Measurements from ENCODE around the gene CA4.

CA4 gene

DNA sequence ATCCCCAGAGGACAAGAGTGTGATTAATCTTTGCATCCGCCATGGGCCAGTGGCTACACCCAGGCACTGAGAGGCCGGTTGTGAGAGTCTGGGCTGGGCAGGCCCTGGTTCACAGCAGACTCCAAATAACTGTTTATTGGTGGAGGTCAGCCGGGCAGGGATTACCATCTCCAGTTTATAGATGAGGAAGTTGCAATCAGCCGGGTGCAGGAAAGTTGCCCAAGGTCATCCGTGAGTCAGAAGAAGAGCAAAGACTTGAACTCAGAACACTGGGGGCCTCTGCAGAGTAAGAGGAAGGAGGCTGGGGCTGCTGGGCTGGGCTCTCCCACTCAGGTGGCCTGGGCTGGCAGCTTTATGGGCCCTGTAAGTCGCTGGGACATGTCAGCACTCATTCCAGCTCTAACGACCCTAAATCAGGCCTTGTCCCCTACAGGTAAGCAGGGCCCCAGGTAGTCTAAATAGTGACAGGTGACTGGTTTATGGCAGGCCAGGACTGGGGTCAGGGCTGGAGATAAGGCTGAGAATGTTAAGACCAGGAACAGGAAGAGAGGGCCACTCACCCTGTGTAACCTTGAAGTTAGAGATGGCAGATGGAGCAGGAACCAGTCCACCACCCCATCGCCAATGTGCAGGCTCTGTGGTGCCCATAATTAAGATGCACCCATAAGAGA, 2.1 kb upstream of the CA4 start:
- DNase-seq (ENCODE audit: low read depth, low spot score): no peak
- no peak overlapping the region for H3K4me3 ChIP-seq (ENCODE audit: low read length)

DNA sequence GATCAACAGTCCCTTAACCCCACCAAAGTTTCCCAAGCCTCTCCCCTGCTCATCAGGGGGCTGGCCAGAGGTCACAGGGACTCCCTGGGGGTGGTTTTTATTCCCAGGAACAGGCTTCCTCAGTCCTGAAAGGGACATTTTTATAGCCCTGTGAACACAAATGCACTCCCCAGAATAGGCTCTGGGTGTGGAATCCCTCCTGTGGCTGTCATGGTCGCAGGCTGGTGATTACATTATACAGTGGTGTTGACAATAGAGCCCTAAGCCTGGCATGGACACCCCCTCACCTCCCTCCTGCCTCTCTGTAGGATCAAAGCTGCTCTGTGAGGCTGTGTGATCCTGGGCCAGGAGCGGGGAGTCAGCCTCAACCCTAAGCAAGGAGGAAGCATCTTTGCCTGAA, 1.4 kb upstream of the CA4 start:
- H3K4me3 ChIP-seq (ENCODE audit: low read length): no peak overlapping the region
- no peak for DNase-seq (ENCODE audit: low read depth, low spot score)

DNA sequence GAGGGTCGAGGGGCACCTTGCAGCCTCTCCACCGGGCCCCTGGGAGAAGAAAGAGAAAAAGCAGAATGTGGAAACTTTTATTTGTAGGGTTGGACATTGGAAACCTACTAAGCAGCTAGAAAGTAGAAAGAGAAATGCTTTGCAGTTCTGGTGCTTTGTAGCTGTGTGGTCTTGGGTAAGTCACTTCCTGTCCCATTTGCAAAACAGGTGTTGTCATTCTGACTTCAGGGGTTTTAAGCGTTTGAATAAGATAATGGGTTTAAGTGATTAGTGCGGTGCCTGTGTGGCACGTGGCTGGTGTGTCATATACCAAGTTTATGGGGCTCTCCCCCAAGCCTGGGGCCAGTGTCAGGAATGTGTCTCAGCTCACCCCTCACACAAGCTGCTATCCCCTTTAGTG, 1.6 kb downstream of the CA4 start:
- DNase-seq (ENCODE audit: low read depth, low spot score): peak; percentile 86
- no peak overlapping the region for H3K4me3 ChIP-seq (ENCODE audit: low read length)

- H3K4me3 ChIP-seq (ENCODE audit: low read length): no peak overlapping the region
- no peak for DNase-seq (ENCODE audit: low read depth, low spot score)
Measured at GRCh38 chr17:60153606-60154390, 4.0 kb downstream of the CA4 start.

GRCh38 chr17:60154616-60155426, 5.0 kb downstream of the CA4 start:
- no peak for DNase-seq (ENCODE audit: low read depth, low spot score)
- H3K4me3 ChIP-seq (ENCODE audit: low read length): no peak overlapping the region

- no peak overlapping the region for H3K4me3 ChIP-seq (ENCODE audit: low read length)
- DNase-seq (ENCODE audit: low read depth, low spot score): no peak
Measured at GRCh38 chr17:60155427-60155814, 5.6 kb downstream of the CA4 start.

DNA sequence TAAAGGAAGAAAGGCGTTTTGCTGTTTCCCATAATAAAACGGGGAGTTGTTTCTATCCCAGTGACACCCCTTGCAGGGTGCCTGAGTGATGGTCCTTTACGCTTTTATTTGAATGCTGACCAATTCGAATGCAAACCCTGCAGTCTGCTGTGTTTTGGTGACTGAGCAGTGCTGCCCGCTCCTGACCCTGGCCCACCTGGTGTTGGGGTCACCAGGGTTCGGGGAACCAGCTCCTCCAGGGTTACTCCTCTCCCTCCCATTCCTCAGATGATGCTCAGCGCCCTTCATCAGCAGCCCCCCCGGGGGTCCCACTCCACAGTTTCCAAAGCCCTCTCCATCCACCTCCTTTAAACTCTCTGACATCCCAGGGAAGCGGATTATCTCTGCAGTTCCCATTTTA, 6.0 kb downstream of the CA4 start:
- no peak for DNase-seq (ENCODE audit: low read depth, low spot score)
- no peak overlapping the region for H3K4me3 ChIP-seq (ENCODE audit: low read length)

- H3K4me3 ChIP-seq (ENCODE audit: low read length): no peak overlapping the region
- no peak for DNase-seq (ENCODE audit: low read depth, low spot score)
Measured at GRCh38 chr17:60156746-60157145, 7.0 kb downstream of the CA4 start.

GRCh38 chr17:60157487-60158040, 7.8 kb downstream of the CA4 start:
- no peak overlapping the region for H3K4me3 ChIP-seq (ENCODE audit: low read length)
- no peak for DNase-seq (ENCODE audit: low read depth, low spot score)

- no peak overlapping the region for H3K4me3 ChIP-seq (ENCODE audit: low read length)
- DNase-seq (ENCODE audit: low read depth, low spot score): no peak
Measured at GRCh38 chr17:60158751-60159478, 9.1 kb downstream of the CA4 start.

DNA sequence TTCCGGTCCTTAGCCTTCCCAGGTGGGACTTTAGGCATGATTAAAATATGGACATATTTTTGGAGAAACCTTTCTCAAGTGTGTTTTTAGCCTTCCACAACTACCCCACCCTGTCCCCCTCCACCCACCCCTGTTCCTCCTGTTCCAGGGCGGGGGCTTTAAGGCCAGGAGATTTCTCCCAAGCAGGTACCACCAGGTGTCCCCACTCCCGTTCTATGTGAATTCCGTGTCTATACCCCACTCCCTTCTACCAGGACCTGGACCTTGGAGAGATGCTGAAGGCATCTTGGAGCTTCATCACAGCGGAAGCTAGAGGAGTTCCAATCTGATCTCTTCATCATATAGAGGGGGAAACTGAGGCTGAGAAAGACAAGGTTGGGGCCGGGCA, 9.7 kb downstream of the CA4 start:
- no peak for DNase-seq (ENCODE audit: low read depth, low spot score)
- no peak overlapping the region for H3K4me3 ChIP-seq (ENCODE audit: low read length)

- H3K4me3 ChIP-seq (ENCODE audit: low read length): no peak overlapping the region
- no peak for DNase-seq (ENCODE audit: low read depth, low spot score)
Measured at GRCh38 chr17:60160829-60161501, 11.2 kb downstream of the CA4 start.

DNA sequence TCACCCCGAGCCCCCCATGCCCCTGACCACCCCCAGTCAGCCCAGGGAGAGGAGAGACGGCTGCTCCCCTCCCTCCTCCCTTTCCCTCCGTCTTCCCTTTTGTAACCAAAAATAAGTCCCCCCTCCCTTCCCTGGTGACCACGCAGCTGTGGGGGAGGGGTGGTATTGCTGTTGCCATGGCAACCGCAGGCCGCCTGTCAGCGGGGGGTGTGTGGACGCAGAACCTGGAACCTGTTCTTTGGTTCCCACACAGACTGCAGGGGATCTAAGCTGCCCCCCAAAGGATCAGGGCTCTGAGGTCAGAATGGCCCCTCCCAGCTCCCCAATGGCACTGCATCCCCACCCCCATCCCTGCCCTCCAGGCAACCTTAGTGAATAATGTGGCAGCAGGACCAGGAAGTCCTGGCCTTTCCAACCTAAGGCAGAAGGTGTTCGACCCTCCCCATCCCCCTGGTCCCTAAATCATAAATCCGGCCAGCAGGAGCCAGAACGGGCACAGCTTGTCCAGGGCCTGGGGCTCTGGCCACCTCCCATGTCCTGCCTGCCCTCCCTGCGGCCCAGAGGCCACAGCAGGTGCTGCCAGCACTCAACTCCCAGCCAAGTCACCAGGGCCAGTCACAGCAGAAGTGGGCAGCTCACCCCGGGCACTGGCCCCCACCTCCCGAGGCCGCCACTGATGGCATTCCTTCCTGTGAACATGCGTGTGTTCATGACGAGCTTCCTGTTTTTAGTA, 12.0 kb downstream of the CA4 start:
- H3K4me3 ChIP-seq (ENCODE audit: low read length): no peak overlapping the region
- DNase-seq (ENCODE audit: low read depth, low spot score): no peak

DNA sequence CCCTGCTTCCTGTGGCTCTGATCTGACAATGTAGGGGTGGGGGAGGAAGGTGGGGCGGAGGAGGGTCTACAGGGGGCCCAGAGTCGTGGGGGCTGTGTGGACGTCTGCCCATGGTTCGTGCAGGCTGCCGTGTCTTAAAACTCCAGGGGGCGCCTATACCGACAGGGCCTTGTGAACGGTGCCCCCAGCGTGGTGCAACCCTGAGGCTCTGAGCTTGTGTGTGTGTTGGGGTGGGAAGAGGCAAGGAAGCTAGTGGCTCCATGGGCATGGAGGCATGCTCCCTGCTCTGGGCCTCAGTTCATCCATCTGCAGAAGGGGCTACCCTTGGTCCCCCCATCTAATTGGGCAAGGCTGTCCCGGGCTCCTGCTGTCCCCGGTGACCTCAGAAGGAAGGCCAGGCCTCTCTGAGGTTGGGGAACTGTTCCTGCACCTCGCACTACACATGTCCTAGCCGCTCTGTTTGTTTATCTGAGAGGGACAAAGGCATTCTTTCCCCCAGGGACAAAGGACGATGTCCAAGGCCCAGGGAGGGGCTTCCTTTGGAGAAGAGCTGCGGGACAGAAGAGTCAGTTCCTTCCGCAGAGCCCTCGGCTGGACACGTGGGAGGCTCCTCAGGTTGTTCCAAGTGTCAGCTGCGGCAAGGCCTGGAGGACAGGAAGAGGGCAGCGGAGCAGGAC, 13.5 kb downstream of the CA4 start:
- no peak for DNase-seq (ENCODE audit: low read depth, low spot score)
- H3K4me3 ChIP-seq (ENCODE audit: low read length): no peak overlapping the region

- no peak for DNase-seq (ENCODE audit: low read depth, low spot score)
- H3K4me3 ChIP-seq (ENCODE audit: low read length): no peak overlapping the region
Measured at GRCh38 chr17:60164164-60164563, 14.4 kb downstream of the CA4 start.

- DNase-seq (ENCODE audit: low read depth, low spot score): no peak
Measured at GRCh38 chr17:60164697-60165096, 14.9 kb downstream of the CA4 start.

DNA sequence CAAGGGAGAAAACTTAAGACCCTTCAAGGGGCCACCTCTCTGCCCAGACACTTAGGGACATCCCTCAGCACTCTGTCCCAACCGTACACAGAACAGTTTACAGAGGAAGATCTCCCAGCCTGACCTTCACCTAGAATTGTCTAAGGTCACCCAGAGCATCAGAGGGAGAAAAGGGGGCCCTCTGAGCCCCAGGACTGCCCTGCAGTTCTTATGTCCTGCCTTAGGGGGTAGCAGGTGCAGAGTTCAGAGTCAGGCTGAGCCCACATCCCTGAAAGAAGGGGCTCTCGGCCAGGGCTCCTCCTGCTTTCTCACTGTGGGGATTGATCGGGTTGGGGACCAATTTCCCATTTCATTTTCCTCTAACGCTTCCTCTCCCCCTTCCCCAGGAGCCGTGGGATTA, 15.4 kb downstream of the CA4 start:
- DNase-seq (ENCODE audit: low read depth, low spot score): no peak
- no peak overlapping the region for H3K4me3 ChIP-seq (ENCODE audit: low read length)

More at GRCh38 chr17:60164697-60165096, 14.9 kb downstream of the CA4 start:
- H3K4me3 ChIP-seq (ENCODE audit: low read length): no peak overlapping the region

DNA sequence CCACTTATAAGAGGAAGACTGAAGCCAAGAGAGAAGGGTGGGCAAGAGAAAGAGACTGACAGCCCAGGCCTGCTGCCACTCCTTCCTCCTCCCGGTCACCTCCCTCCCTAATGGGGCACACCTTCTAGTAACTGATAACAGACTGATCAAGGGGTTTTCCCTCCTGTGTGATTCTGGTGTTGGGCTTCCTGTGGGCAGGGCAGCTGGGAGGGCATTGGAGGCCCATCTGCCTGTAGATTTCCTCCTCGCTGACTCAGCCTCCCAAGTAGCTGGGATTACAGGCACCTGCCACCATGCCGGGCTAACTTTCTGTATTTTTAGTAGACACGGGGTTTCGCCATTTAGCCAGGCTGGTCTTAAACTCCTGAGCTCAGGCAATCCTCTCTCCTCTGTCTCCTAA, 16.2 kb downstream of the CA4 start:
- no peak for DNase-seq (ENCODE audit: low read depth, low spot score)
- H3K4me3 ChIP-seq (ENCODE audit: low read length): no peak overlapping the region
